ENCODE results near the gene CEMIP.

- no peak for TF ChIP-seq POLR2A (IDR thresholded peaks at IDR 0.05; ENCODE audit: low read depth)
- no peak for TF ChIP-seq CTCF (IDR thresholded peaks at IDR 0.05)
- no peak for TF ChIP-seq EP300 (IDR thresholded peaks at IDR 0.05)
- no peak for TF ChIP-seq POLR2AphosphoS5 (IDR thresholded peaks at IDR 0.05)
These were observed 37.1 kb upstream of the CEMIP start for GRCh38 chr15:80742081-80742480.
